ENCODE results near the gene ASTN2. TPM values are rescaled to one million over a fixed set of nuclear protein-coding genes. Genes with fewer than 3 reads are reported as not detected.

ASTN2 gene
- total RNA-seq, 1 donor from 2014 or later = 10.0 TPM

DNA sequence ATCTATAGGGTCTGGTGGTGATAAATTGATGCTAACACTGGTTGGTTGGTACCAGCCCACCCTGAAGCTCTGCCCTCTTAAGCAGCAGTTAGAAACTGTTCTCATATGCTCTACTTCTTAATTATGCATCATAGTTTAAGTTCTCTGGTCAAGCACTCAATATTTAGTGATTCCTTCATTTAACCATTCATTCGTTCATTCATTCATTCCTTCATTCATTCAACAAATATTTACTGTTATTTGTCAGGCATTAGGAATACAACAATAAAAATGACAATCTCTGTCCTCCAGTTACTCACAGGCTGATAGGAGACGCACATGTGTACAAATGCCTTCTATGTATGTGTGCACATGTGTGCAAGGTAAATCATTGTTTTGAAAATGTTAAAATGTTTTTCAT is 673.1 kb downstream of the ASTN2 start:
- H3K27ac Mint-ChIP-seq (ENCODE audit: unreplicated experiment) = no peak overlapping the region
- TF ChIP-seq, protein P1, sequence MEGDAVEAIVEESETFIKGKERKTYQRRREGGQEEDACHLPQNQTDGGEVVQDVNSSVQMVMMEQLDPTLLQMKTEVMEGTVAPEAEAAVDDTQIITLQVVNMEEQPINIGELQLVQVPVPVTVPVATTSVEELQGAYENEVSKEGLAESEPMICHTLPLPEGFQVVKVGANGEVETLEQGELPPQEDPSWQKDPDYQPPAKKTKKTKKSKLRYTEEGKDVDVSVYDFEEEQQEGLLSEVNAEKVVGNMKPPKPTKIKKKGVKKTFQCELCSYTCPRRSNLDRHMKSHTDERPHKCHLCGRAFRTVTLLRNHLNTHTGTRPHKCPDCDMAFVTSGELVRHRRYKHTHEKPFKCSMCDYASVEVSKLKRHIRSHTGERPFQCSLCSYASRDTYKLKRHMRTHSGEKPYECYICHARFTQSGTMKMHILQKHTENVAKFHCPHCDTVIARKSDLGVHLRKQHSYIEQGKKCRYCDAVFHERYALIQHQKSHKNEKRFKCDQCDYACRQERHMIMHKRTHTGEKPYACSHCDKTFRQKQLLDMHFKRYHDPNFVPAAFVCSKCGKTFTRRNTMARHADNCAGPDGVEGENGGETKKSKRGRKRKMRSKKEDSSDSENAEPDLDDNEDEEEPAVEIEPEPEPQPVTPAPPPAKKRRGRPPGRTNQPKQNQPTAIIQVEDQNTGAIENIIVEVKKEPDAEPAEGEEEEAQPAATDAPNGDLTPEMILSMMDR (IDR thresholded peaks at IDR 0.05; ENCODE audit: unreplicated experiment) = no peak
- H3K4me3 Mint-ChIP-seq (ENCODE audit: unreplicated experiment) = no peak overlapping the region
- no peaks in the 10 kb centered on the region for H3K27me3 Mint-ChIP-seq (ENCODE audit: unreplicated experiment)
- H3K9me3 Mint-ChIP-seq (ENCODE audit: unreplicated experiment) = no peaks in the 10 kb centered on the region
- no peaks in the 10 kb centered on the region for H3K36me3 Mint-ChIP-seq (ENCODE audit: low read depth, unreplicated experiment)
- no peak for DNase-seq (ENCODE audit: low spot score)
- H3K4me1 Mint-ChIP-seq (ENCODE audit: unreplicated experiment) = peaks cover 17% of the 10 kb centered on the region

DNA sequence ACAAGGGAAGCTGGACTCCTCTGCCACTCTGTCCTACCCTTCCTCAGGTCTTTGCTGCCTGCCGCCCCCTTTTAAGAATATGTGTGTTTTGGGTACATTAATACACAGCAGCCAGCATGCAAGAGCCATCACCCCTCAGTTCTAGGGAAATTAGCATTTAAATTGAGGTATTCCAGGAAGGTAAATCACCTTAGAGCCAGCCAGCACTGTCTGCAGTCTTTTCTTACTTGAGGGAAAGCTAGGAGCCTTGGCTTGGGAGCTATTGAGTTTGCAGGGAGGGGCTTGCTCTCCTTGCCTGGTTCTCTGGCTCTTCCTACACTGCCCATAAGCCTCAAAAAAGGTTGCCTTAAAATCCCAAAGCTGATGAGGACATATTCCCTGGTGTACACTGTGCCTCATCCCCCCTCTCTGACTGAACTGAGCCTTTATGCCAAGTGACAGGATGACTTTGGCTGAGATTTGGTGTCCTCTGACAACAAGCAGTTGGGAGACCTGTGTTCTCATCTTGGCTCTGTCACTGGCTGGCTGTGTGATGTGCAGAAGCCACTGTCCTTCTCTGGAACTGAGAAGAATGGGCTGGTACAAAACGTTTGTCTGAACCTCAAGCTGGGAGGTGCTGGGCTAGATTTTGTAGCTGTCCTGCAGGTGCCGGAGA is 673.6 kb downstream of the ASTN2 start:
- DNase-seq (ENCODE audit: low spot score) = no peak
- TF ChIP-seq, protein P1 (IDR thresholded peaks at IDR 0.05; ENCODE audit: unreplicated experiment) = no peak
- Mint-ChIP-seq H3K9me3 (ENCODE audit: unreplicated experiment) (no peaks in the 10 kb centered on the region), H3K36me3 (ENCODE audit: low read depth, unreplicated experiment) (no peaks in the 10 kb centered on the region), H3K27ac (ENCODE audit: unreplicated experiment) (no peak overlapping the region), H3K4me3 (ENCODE audit: unreplicated experiment) (no peak overlapping the region), H3K27me3 (ENCODE audit: unreplicated experiment) (no peaks in the 10 kb centered on the region), H3K4me1 (ENCODE audit: unreplicated experiment) (peaks cover 22% of the 10 kb centered on the region)

DNA sequence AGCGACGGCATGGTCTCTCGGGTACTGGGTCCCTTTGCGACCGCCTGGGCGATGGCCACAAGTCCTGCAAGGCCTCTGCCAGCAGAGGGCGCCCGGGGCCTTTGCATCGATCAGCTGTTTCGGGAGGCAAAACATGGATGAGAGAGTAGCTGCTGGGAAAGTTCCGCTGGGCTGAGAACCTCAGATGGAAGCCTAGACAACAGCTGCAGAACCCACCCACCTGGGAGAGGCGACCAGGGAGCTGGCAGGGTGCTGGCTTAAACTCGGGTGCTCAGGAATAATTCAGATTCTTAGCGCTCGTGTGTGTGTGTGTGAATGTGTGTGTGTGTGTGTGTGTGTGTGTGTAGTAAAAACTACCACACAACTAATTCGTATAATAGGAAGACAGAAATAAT is 677.7 kb downstream of the ASTN2 start:
- no peaks in the 10 kb centered on the region for H3K27me3 Mint-ChIP-seq (ENCODE audit: unreplicated experiment)

DNA sequence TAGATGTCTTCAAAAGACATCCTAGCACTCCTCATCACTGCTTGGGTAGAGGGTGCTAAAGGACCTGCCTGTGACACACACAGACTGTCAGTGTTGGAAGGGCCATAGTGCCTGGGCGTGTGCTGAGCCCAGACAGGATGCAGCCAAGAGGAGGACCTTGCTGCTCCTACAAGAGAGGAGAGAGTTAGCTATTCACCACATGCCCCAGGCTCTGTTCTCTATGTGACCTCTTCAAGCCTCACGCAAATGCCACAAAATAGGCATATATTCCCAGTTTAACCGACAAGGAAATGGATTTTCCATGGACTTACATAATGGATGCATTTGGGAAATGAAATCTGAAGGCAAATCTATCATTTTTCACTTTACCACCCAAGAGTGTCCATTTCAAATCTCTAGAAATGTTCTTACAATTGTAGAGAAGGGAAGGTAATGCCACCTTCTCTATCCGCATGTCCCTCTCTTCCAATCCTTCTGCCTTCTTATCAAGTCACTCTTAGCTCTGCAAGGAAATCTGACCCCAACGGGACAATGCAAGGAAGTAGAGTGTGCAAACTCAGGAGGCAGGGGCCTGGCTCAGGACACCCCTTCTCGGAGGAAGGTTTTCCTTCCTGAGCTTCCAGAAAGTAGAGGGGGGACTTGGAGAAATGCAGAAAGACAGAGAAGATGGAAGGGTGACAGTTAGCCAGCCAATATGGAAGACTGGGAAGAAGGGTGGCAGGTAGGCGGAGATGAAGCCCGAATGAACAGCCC is 678.3 kb downstream of the ASTN2 start:
- H3K4me1 Mint-ChIP-seq (ENCODE audit: unreplicated experiment) = peaks cover 36% of the 10 kb centered on the region
- H3K27me3 Mint-ChIP-seq (ENCODE audit: unreplicated experiment) = no peaks in the 10 kb centered on the region
- peak overlapping the region; percentile 48 for H3K27ac Mint-ChIP-seq (ENCODE audit: unreplicated experiment)
- no peak for DNase-seq (ENCODE audit: low spot score)
- no peaks in the 10 kb centered on the region for H3K36me3 Mint-ChIP-seq (ENCODE audit: low read depth, unreplicated experiment)
- TF ChIP-seq, protein P1 (IDR thresholded peaks at IDR 0.05; ENCODE audit: unreplicated experiment) = no peak
- peak overlapping the region; percentile 82 for H3K4me3 Mint-ChIP-seq (ENCODE audit: unreplicated experiment)
- H3K9me3 Mint-ChIP-seq (ENCODE audit: unreplicated experiment) = no peaks in the 10 kb centered on the region

More for the DNA sequence above, 677.7 kb downstream of the ASTN2 start:
- TF ChIP-seq, protein P1 (IDR thresholded peaks at IDR 0.05; ENCODE audit: unreplicated experiment) = peak; percentile 94
- H3K4me3 Mint-ChIP-seq (ENCODE audit: unreplicated experiment) = peak overlapping the region; percentile 82
- DNase-seq (ENCODE audit: low spot score) = peak; percentile 99
- H3K36me3 Mint-ChIP-seq (ENCODE audit: low read depth, unreplicated experiment) = no peaks in the 10 kb centered on the region
- H3K9me3 Mint-ChIP-seq (ENCODE audit: unreplicated experiment) = no peaks in the 10 kb centered on the region
- H3K27ac Mint-ChIP-seq (ENCODE audit: unreplicated experiment) = peak overlapping the region; percentile 80
- peaks cover 36% of the 10 kb centered on the region for H3K4me1 Mint-ChIP-seq (ENCODE audit: unreplicated experiment)
